GM19468 (cell line): ENCODE results near the gene RFX1.
A peak's percentile ranks its signal among the peaks of the same experiment; 100 is the strongest.

Source experiments
- ATAC-seq: cut with Tn5 transposase; IDR thresholded peaks from one replicate; pipeline ENCODE4 v1.9.1; 2021; ENCODE audit warnings: mild to moderate bottlenecking, moderate library complexity, moderate number of reproducible peaks; ENCODE audit not compliant: unreplicated experiment; ENCODE audit errors: extremely low read depth

Gene RFX1

DNA sequence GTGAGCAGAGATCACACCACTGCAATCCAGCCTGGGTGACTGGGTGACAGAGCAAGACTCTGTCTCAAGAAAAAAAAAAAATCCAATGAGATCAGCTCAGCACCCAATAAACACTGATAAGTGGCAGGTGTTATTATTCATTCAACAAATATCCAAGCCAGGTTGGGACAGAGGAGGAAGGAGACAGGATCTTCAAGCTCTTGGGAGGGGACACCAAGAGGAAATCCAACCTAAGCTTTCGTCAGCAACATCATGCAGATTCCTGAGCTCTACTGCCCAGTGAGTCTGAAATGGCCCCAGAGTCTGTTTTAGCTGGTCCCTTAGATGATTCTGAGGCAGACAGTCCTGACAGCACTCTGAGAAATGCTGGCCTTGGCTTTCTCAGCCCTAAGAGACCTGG is 7.7 kb downstream of the RFX1 start:
- ATAC-seq = no peak

DNA sequence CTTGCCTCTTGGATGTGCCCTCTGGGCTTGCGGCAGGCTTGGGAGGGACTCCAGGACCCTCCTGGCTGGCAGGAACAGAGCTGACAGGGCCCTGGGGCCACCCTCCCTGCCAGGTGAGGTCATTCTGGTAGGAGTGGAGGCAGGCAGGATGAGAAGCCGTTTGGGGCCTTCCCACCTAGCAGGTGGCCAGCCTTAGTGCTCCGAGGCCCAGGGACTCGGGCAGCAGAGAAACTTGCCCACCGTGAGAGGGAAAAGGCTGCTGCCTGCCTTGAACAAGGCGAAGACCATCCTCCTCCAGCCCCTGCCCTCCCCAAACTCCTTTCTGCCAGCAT is 8.5 kb downstream of the RFX1 start:
- ATAC-seq = no peak

DNA sequence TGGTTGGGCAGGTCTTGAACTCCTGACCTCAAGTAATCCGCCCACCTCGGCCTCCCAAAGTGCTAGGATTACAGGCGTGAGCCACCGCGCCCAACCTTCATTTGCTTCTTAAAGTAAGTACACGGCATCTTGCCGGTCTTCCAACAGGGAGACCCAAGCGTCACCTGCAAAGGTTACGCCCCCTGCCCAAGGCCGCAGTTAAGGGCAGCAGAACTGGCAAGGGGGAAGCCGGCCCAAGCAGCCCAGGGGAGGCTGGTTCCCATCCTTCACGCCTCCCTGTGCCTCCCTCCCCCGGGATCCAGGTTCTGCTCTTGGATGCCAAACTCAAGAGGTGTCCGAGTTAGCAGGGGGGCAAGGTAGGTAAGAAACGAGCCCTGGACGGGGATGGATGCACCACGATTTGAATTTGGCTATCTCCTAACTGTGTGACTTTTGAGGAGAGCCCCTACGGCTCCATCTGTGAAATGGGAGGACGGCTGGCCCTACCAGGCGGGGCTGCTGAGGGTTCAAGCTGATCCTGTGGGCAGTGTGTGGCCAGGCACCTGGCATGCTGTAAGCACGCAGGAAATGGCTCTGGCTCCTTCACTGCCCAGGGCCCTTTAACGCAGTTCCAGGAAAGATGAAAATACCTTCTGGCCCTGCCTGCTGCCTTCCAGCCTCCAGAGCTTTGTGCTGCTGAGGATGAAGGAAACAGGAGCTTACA is 9.0 kb downstream of the RFX1 start:
- ATAC-seq = no peak

DNA sequence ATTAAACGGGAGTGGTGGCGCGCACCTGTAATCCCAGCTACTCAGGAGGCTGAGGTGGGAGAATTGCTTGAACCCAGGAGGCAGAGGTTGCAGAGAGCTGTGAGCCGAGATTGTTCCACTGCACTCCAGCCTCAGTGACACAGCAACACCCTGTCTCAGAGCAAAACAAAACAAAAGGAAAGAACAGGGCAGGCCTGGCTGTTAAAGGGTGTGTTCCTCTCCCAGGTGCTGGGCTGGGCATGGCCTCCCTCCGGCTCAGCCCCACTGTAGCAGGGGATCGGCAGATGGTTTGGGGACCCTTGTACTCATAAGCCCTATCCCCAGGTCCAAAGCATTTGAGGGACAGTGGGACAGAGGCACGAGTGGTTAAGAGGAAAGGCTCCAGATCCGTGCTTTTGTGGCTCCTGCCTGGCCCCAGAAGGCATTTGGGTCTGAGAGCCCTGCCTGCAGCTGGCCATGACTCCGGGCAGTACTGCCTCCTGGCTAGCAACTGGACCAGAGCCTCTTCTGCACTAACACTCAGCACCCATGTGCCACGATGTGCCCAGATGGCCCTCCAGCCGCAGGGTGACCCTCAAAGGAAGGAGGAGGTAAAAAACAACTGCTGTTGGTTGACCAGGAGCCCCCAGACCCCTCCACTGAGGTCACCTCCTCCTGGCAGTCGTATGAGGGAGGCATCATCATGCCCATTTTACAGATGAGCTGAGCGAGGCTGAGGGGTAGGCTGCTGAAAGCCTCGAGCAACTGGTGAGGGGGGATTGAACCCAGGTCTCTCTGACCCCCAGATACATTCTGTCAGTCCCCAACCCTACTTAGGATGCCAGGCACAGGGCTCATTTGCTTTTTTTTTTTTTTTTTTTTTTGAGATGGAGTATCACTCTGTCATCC is 10.0 kb downstream of the RFX1 start:
- ATAC-seq = no peak

DNA sequence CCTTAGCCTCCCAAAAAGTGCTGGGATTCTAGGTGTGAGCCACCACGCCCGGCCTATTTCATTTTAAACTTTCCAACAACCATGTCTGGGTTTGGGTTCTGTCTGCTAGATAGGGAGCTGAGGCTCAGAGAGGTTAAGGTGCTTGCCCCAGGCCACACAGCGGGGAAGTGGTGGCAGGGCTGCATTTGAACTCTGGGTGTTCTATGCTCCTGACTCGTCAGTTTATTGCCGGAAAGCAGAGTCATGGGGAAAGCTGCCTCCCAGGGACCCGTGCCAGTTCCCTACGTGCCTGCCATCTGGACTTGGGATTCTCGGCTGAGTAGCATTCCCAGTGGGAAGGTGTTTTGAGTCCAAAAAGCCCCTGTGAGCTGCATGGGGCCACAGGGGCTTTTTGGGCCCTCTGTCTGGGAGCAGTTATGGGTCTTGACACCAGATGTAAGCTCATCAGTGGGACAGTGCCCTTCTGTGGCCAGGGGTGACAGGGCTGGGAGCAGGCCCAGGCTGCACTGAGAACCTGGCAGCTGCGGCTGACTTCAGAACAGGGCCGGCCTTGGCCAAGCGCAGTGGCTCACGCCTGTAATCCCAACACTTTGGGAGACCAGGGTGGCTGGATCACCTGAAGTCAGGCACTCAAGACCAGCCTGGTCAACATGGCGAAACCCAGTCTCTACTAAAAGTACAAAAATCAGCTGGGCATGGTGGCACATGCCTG is 10.9 kb downstream of the RFX1 start:
- no peak for ATAC-seq

DNA sequence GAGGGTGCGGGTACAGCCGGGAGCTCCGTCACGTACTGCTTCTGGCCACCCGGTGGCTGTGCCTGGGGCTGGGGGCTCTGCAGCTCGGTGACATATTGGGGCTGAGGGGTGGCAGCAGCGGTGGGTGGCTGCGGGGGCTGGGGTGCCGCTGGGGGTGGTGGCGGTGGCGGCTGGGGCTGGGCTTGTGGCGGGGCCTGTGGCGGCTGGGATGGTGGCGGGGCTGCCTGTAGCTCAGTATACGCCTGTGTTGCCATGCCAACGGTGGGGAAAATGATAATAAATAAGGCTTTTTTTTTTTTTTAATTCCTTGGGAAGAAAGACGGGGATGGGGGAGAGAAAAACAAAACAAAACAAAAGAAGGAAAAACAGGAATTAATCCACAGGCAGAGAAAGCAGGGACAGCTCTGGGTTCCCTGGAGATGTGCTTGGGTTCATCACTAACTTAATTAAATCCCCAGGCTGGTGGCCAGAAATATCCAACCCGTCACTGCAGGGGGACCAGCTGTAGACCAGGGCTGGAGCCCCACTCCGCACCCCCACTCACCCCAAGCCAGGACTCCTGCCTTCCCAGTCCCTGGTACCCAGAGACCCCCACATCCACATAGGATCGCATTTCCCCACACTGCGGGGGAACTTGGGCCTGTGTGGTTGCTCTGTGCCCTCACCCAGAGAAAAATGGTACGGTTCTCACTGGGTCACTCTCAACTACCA is 12.4 kb downstream of the RFX1 start:
- ATAC-seq = no peak

DNA sequence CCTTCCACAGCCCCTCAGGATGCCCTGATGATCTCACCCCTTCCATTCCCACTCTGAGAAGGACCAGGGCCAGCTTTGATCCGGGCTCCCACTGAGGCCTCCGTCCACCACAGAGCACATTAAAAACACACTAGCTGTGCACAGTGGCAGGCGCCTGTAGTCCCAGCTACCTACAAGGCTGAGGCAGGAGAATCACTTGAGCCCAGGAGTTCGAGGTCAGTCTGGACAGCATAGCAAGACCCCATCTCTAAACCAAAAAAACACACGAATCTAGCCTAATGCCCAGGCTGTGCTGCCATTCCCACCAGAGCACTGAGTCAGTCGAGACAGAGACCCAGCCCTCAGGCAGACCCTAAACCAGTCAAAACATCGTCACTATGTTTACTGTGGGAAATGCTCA is 14.1 kb downstream of the RFX1 start:
- ATAC-seq = no peak

DNA sequence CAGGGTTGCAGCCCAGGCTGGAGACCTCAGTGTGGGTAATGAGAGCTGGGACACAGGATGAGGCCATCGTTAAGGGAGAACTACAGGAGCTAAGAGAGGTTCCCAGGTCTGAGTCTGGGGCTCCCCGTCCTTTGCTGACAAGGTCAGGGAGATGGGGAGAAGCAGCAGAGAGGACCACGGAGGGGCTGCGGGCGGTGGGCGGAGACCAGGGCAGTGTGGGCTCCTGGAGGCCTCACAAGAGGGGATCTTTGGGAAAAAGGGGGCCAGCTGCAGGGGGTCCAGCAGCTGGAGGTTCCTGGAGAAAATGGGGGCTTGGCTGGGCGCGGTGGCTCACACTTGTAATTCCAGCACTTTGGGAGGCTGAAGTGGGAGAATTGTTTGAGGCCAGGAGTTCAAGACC is 16.0 kb downstream of the RFX1 start:
- ATAC-seq = no peak

DNA sequence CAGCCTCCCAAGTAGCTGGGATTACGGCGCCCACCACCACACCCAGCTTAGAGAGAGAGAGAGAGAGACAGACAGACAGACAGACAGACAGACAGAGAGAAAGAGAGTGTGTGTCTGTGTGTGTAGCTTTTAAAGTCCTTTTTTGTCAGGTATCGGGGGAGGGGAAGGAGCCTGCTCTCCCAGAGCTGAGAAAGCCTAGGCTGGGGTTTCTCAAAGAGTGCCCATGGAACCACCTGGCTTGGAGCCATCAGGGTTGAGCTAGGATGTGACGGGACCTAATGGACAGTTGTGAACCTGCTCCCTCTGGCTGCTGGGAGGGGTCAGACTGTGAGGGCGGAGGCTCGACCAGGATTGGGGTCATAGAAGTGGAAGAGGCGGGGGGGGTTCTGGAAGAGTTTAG is 16.6 kb downstream of the RFX1 start:
- ATAC-seq = no peak

DNA sequence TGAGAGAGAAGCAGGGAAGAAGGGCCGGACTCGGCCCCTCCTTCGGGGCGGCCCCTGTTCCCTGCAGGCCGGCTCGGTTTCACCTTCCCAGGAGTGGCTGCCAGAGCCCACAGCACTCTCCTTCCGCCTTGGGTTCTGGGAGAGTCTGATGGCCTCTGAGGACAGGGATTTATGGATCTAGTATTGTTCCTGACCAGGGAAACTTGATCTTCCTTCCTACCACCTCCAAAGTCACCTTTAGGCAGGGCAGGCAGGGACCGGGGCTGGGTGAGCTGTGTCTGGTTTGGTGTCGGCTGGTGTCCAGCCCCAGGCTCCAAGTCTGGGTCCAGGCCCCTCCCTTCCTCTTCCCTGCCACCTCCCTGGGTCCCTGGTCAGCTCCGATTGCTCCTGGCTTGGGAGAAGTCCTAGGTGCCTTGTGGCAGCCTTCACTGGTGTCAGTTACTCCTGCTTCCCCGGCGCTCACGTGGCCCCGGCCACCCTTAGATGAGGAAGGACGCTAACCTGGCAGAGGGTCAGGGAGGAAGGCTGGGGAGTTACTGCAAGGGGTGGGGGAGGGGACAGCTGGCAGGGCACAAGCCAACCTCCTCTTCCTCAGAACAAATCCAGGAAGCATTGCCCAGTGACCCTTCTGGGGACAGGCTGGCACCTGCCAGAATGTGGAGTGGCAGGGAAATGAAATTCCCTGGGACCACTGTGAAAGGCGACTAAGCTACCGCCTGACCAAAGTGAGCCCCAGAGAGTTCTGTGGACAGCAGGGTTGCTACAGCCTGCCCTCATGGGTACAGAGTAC is 18.8 kb downstream of the RFX1 start:
- no peak for ATAC-seq

DNA sequence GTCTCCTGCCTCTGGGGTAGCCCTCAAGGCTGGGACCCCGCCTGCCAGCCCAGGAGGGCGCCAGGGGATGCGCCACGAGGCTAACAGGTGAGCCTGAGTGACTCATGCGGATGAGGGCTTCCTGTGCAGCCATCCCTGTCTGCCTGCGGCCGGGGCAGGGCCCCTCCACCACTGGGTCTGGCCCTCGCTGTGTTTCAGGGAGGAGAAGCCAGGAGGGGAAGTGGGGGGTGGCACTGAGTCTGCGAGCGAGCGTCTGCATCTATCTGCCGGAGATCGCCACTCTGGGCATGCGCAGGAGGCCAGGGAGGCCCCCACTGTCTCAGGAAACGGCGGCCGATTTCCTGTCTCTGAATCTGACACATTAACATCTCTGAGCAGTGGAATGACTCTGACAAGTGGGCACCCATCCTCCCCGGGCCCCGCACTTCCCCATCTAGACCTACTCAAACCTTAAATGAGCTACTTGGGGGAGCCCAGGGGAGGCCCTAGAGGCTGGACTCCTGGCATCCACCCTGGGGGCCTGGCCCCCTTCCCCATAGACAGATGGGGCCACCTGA is 19.7 kb downstream of the RFX1 start:
- ATAC-seq = peak; percentile 69

DNA sequence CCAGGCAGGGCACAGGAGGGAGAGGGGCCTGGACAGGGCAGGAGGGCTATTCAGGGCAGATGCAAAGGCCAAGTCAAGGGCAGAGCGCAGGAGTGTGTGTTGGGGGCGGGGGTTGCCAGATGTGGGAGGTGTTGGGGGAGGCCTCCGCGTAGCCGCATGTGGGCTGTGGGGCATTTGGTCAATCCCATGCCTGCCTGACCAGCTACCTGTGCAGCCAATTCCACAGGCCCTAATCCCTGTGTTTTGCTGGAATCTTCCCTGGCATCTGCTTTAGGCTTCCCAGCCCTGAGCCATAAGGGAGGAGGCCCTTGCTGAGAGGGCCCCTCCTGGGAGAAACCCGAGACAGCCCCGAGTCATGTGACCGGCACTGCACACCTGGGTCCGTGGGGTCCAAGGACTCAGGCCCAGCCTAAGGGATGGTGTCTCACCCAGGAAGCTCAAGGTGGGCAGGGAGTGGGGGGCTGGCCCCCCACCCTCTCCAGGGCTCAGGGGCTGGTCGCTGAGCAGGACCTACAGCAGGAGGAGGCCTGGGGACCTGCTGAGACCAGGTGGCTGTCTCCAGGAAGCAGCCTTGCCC is 20.3 kb downstream of the RFX1 start:
- no peak for ATAC-seq

DNA sequence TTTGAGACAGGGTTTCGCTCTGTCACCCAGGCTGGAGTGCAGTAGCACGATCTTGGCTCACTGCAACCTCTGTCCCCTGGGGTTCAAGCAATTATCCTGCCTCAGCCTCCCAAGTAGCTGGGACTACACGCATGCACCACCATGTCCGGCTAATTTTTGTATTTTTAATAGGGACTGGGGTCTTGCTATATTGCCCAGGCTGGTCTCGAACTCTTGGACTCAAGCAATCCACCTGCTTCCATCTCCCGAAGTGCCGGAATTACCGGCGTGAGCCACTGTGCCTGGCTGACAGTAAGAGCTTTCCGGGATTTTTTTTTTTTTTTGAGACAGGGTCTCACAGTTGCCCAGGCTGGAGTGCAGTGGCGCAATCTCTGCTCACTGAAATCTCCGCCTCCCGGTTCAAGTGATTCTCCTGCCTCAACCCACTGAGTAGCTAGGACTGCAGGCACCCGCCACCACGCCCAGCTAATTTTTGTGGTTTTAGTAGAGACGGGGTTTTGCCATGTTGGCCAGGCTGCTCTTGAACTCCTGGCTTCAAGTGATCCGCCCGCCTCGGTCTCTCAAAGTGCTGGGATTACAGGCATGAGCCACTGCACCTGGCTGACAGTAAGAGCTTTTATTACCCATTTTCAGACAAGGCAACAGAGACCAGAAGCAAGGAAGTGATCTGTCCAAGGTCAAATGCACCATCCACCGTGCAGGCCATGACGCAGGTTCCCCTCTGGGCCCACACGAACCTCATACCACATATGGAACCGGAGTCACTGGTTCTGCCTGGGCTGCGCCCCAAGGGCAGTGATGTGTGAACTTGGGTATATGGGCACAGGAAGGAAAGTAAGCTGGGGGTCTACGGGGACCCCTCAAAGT is 21.0 kb downstream of the RFX1 start:
- ATAC-seq = no peak

DNA sequence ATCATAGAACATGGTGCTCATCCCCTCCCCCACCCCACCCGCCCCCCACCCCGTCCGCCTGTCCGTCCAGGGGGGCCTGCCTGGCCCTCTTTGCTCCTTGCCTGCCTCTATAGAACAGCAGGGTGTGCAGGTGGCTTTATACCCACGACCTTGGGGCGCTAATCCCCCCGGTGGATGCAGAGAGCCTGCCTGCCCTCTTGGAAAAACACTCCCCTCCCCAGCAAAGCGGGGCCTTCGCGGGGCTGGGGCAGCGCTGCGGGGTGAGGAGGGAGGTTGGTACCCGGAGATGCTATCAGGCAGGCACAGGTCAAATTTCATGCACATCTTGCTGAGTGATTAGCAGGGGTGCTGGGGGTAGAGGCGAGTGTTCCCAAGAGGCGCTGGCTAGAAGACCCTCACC is 21.9 kb downstream of the RFX1 start:
- no peak for ATAC-seq

DNA sequence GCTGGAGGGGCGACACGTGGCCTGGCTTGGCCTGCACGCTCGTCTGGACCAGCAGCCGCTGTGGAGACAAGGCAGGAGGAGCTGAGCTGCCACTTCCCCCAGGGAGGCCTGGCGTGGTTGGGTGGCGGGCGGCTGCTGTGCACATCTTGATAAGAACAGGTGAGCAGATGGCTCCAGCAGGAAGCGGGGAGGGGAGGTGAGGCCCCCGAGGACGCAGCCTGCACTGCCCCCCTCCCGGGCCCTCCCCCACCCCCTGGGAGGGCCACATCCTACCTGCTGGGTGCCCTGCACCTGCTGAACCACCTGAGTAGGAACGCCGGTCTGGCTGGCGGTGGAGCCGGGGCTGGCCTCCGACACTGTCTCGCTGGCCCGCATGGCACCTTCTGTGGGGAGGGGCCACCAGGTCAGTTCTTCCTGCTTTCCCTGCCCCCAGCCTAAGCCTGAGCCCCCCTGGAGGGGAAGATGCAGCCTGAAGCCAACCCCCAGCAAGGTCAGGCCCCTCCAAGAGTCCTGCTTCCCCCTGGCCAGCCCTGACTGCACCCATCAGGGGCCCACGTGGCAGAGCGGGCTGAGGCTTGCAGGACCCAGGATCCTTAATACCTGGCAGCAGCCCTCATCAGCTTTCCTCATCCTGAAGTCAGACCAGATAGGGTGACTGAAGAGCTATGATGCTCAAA is 22.8 kb downstream of the RFX1 start:
- no peak for ATAC-seq

DNA sequence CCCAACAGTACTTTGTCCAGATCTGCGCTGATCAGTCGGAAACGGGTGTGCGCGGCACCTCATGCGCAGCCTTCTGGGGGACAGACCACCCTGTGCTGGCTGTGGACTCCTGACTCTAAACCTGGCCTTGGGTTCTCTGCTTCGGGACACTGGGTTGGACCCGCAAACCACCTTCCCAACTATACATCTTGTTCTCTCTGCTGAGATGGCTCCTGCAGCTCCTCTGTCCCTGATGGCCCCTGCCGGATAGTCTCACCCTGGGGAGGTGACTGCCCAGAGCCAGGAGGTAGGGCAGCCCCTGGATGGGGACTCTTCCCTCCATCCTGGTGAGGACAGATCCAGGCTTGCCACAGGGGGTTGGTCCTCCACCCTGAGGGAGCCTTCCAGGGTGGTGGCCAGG is 23.3 kb downstream of the RFX1 start:
- ATAC-seq = no peak

DNA sequence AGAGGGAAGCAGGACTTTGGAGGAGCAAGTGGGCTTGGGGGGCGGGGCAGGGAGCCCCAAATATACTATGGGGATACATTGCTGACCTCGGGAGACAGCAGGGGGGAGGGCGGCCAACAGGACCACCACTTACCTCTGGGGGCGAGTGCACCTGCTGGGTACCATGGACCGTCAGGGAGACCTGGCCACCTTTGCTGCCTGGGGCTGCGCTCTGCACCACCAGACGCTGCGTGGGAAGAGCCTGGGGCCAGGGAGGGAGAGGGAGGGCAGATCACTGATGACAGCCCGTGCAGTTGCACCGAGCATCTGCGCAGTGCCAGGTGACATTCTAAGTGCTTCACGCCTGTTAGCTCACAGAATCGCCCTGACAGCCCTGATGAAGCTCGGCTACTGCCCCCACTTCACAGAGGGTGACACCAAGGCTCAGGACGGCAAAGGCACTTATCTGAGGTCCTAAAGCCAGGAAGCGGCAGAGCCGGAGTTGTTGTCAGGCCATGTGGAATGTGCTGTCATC is 24.1 kb downstream of the RFX1 start:
- no peak for ATAC-seq

DNA sequence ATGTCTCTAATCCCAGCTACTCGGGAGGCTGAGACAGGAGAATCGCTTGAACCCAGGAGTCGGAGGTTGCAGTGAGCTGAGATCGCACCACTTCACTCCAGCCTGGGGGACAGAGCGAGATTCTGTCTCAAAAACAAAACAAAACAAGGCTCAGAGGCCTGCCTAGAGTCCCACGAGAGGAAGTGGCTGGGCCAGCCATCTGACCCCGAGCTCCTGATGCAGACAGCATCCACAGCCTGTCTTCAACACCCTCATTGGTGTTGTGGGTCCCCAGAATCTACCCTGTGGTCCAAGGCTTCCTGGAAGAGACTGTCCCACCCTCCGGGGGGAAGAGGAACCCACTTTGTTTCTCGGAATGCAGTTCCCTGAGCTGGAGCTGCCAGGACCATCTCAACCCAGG is 24.7 kb downstream of the RFX1 start:
- no peak for ATAC-seq
